Testis (tissue), 5 donors: ENCODE data around the gene CCM2L. TPM values are rescaled to one million over a fixed set of nuclear protein-coding genes. Genes with fewer than 3 reads are reported as not detected.

Experiments
- DNase-seq: peaks from one replicate; pipeline ENCODE4 v3.0.0-alpha.2; 2019
- H3K27ac ChIP-seq, 2 donors: fragments of 200-600 bp; sonication (generic); one replicate each; pipeline ENCODE4 v1.5.1; 2019
- H3K27me3 ChIP-seq: fragments of 200-600 bp; sonication (generic); one replicate; pipeline ENCODE4 v1.5.1; 2019
- H3K36me3 ChIP-seq: fragments of 200-600 bp; sonication (generic); one replicate; pipeline ENCODE4 v1.5.1; 2017; ENCODE audit warnings: low read depth; ENCODE audit errors: missing control alignments
- H3K4me1 ChIP-seq: fragments of 200-600 bp; sonication (generic); one replicate; pipeline ENCODE4 v1.5.1; 2019
- H3K4me3 ChIP-seq, 2 donors: fragments of 200-600 bp; sonication (generic); one replicate each; pipeline ENCODE4 v1.5.1; 2017 to 2019
- H3K9me3 ChIP-seq: fragments of 200-600 bp; sonication (generic); one replicate; pipeline ENCODE4 v1.5.1; 2017
- CTCF ChIP-seq, 3 experiments: fragments of 450-650 bp in 2 of 3; fragments of 200-600 bp in 1 of 3; sonication (generic) in 1 of 3; IDR thresholded peaks; one replicate each; pipeline ENCODE4 v1.5.1; 2016 to 2019; ENCODE audit warnings: antibody characterized with exemption in 3 of 3, mild to moderate bottlenecking in 2 of 3, moderate library complexity in 1 of 3
- POLR2A ChIP-seq: fragments of 450-650 bp; IDR thresholded peaks from one replicate; pipeline ENCODE4 v1.6.1; 2017; ENCODE audit warnings: antibody characterized with exemption, mild to moderate bottlenecking, moderate library complexity
- WGBS, 2 donors: methylation state at CpG; one replicate each; pipeline ENCODE4 v1.1.5; 2018; 5-methylcytosine and 5-hydroxymethylcytosine counted together
- intact Hi-C: fragments of 100-400 bp; cut with DNase I; formaldehyde crosslinking; loops from one replicate; pipeline ENCODE4 v1.15.1; 2023; ENCODE audit warnings: low total_unique reads
- long read RNA-seq, 2 donors: transcript quantifications; one replicate each; lab custom pipeline, GENCODE V29; 2026
- polyA plus RNA-seq: library from polyadenylated mRNA; stranded (reverse); fragments of 350-450 nt; fragmentation: Illumina TruSeq; extraction: RNeasy Lipid Tissue Mini Kit (QIAGEN cat#74804); gene quantifications from one replicate; pipeline ENCODE4 v1.2.3, GENCODE V29; 2014; ENCODE audit warnings: low read depth, low replicate concordance; ENCODE audit not compliant: insufficient read depth
- total RNA-seq, 2 donors: library from RNA; depleted of rRNA; stranded (reverse); fragments of >200 nt; gene quantifications; one replicate each; pipeline ENCODE4 v1.2.3, GENCODE V29; 2016

Gene CCM2L
- total RNA-seq (1 to 10 TPM; 2.7 to 3.0 TPM), polyA plus RNA-seq (3.5 TPM)
- long read RNA-seq, donor 1, transcript CCM2L-202 (6 exons, 1,841 nt): major isoform, 5 of 5 reads
- long read RNA-seq, donor 1, partial matches to known transcripts: 0 of 5 reads
- long read RNA-seq, donor 1, other reads (novel, unspliced or antisense): 0 of 5 reads
- long read RNA-seq, donor 2: 0 reads

DNA sequence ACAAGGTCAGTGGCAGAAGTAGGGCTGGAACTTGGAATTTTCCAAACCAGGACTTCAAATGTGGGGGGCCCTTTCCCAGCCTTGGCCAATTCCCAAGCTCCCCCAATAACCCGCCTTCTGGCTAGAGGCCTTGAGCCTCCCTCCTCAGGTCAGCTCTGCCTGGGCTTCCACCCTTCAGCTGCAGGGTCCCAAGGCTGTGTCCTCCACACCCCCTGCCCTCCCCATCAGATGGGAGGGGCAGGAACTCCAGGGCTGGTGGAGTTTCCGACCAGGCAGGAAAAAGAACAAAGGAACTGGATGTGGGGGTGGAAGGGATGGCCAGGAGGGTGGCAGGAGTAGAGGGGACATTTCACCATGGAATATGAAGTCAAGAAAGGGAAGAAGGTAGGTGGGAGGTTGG, at the start of gene CCM2L:
Gene CCM2L, plus strand, starts transcription at position 338 of the 400 bp plus-strand sequence. Its CDS starts 17 bp downstream, at position 355.
- WGBS, 2 donors: 56 to 69% methylated on average over 2 of the region's 2 CpGs
- Histone ChIP-seq H3K36me3 (no peaks in the 10 kb centered on the region), H3K4me1 (no peaks in the 10 kb centered on the region), H3K27me3 (no peaks in the 10 kb centered on the region), H3K9me3 (no peaks in the 10 kb centered on the region), H3K27ac (no peak within 1 kb of the TSS), H3K4me3 (no peak within 1 kb of the TSS)
- intact Hi-C loops: no loop called here
- DNase-seq: no peak
- no peak for TF ChIP-seq CTCF (IDR thresholded peaks at IDR 0.05)
- no peak for TF ChIP-seq POLR2A

DNA sequence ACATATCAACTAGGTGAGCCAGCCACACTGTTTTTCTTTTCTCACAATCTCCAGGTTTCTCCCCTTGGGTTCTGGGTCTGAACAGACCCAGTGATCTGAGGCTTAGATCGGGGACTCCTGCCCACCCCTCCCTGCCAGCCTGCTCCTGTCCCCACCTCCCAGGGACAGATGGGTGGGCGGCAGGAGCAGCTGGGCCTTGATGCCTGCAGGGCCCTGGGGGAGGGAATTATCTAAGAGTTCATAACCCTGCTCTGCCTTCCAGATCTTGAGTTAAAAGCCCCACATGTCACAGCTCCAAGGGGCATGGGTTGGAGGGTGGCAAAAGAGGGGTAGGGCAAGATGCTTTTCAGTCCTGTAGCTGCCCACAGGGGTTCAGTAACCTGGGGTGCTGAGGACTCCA, 47.5 kb upstream of the CCM2L start:
- Histone ChIP-seq H3K27me3 (no peaks in the 10 kb centered on the region), H3K27ac (no peak overlapping the region), H3K4me1 (no peaks in the 10 kb centered on the region), H3K9me3 (no peaks in the 10 kb centered on the region), H3K36me3 (no peaks in the 10 kb centered on the region), H3K4me3 (no peak overlapping the region)
- intact Hi-C loops: no loop called here
- DNase-seq: no peak
- WGBS, 2 donors: 73 to 83% methylated on average over 2 of the region's 2 CpGs
- TF ChIP-seq POLR2A: no peak
- no peak for TF ChIP-seq CTCF (IDR thresholded peaks at IDR 0.05)

- no peak for DNase-seq
- Histone ChIP-seq H3K27me3 (no peaks in the 10 kb centered on the region), H3K4me3 (no peak overlapping the region), H3K36me3 (no peaks in the 10 kb centered on the region), H3K9me3 (no peaks in the 10 kb centered on the region), H3K27ac (no peak overlapping the region), H3K4me1 (no peaks in the 10 kb centered on the region)
- TF ChIP-seq POLR2A (no peak), CTCF (IDR thresholded peaks at IDR 0.05) (no peak)
- WGBS, 2 donors: 81% methylated on average over 6 of the region's 6 CpGs
- intact Hi-C loops: no loop called here
These were observed 46.3 kb upstream of the CCM2L start for GRCh38 chr20:31963889-31964288.

DNA sequence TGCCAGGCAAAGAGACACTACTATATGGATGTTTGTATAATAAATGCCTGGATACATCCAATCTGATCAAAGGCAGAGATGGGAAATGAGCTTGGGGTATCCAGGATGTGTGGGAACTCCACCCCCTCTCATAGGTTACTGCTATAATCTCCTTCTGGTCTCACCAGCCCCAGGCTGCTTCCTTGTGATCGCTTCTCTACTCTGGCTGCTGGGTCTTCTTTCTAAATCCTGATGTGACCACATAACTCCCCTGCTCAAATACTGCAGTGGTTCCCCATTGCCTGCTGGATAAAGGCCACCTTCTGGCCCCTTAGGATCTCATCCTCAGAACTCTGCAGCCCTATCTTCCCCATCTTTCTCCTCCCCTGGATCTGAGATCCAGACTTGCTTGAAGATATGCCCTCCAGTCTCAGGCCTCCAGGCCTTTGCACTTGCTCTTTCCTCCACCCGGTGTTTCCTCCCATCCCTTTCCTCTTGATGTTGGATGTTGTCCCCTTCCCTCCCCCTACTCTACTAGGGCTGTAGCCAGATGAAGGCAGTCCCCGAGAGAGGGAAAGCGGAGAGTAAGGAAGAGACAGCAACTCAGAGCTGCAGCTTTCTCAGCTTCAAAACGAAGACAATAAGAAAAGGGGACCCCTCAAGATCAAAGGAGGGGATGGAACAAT, 43.1 kb upstream of the CCM2L start:
- no peaks in the 10 kb centered on the region for H3K9me3 ChIP-seq
- H3K36me3 ChIP-seq: no peaks in the 10 kb centered on the region
- H3K27ac ChIP-seq: no peak overlapping the region
- H3K4me3 ChIP-seq: no peak overlapping the region
- intact Hi-C loops: no loop called here
- TF ChIP-seq CTCF (IDR thresholded peaks at IDR 0.05) (no peak), POLR2A (no peak)
- H3K4me1 ChIP-seq: no peaks in the 10 kb centered on the region
- WGBS, 2 donors: 11 to 14% methylated on average over 5 of the region's 5 CpGs
- DNase-seq: no peak
- no peaks in the 10 kb centered on the region for H3K27me3 ChIP-seq

DNA sequence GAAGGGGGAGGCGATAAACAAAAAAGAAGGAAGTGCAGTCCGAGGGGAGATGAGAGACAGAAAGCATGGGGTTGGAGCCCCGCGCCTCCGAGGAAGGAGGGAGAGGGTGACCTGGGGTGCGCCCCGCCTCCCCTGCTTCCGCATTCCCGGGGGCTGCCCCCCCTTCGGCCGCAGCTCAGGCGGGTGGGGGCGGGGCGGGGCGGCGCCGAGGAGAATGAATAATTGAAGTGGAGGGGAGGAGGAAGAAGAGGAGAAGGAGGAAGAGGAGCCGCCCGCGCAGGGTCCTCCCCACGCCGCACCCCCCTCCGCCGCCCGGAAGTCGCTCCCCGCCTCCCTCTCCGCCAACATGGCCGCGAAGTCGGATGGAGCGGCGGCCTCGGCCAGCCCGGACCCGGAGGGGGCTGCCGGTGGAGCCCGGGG, 42.4 kb upstream of the CCM2L start, which contains the start of gene XKR7:
Gene XKR7, plus strand, starts transcription at position 322 of the 420 bp plus-strand sequence. Its CDS starts 25 bp downstream, at position 347.
- no peak for DNase-seq

More for the DNA sequence above, 42.4 kb upstream of the CCM2L start, which contains the start of gene XKR7:
- H3K27ac ChIP-seq: no peak within 1 kb of the TSS
- no peaks in the 10 kb centered on the region for H3K4me1 ChIP-seq
- H3K9me3 ChIP-seq: no peaks in the 10 kb centered on the region
- intact Hi-C loops: no loop called here
- WGBS, 2 donors: 1% methylated on average over 20 to 27 of the region's 38 CpGs
- H3K4me3 ChIP-seq: peak within 1 kb of the TSS; percentile 21 to 48
- no peaks in the 10 kb centered on the region for H3K27me3 ChIP-seq
- TF ChIP-seq POLR2A (no peak), CTCF (IDR thresholded peaks at IDR 0.05) (no peak)
- no peaks in the 10 kb centered on the region for H3K36me3 ChIP-seq
